IPS-20b (cell line): ENCODE results near the gene HPS1.

Experiments used
- H3K27ac ChIP-seq: one replicate; pipeline ENCODE4 v1.5.1; 2013; ENCODE audit warnings: low read length
- H3K27me3 ChIP-seq: 2 replicates; pipeline ENCODE4 v1.6.1; 2013; ENCODE audit warnings: mild to moderate bottlenecking, low read length, inconsistent platforms; ENCODE audit not compliant: insufficient read depth
- H3K36me3 ChIP-seq: 2 replicates; pipeline ENCODE4 v1.6.1; 2013; ENCODE audit warnings: low read depth, mild to moderate bottlenecking, inconsistent platforms, low read length, moderate library complexity; ENCODE audit not compliant: insufficient read depth
- H3K4me1 ChIP-seq: 2 replicates; pipeline ENCODE4 v1.6.1; 2013; ENCODE audit warnings: mild to moderate bottlenecking, control low read depth, inconsistent platforms, low read length, moderate library complexity; ENCODE audit not compliant: insufficient read depth
- H3K4me3 ChIP-seq: 2 replicates; pipeline ENCODE4 v1.5.1; 2013; ENCODE audit warnings: mild to moderate bottlenecking, low read length, inconsistent platforms
- H3K9ac ChIP-seq: 2 replicates; pipeline ENCODE4 v1.6.1; 2013; ENCODE audit warnings: low read depth, mild to moderate bottlenecking, inconsistent platforms, low read length, moderate library complexity
- H3K9me3 ChIP-seq: 2 replicates; pipeline ENCODE4 v1.6.1; 2013; ENCODE audit warnings: mild to moderate bottlenecking, low read depth, low read length, inconsistent platforms; ENCODE audit not compliant: insufficient read depth

The HPS1 gene

GRCh38 chr10:98425511-98426352 is 21.0 kb downstream of the HPS1 start:
- no peaks in the 10 kb centered on the region for H3K27me3 ChIP-seq
- H3K27ac ChIP-seq = no peak overlapping the region
- no peak overlapping the region for H3K4me3 ChIP-seq
- peaks cover 21% of the 10 kb centered on the region for H3K36me3 ChIP-seq
- H3K9me3 ChIP-seq = no peaks in the 10 kb centered on the region
- H3K4me1 ChIP-seq = no peaks in the 10 kb centered on the region
- no peak overlapping the region for H3K9ac ChIP-seq

- Histone ChIP-seq H3K27me3 (no peaks in the 10 kb centered on the region), H3K9ac (no peak overlapping the region), H3K9me3 (no peaks in the 10 kb centered on the region), H3K36me3 (peaks cover 11% of the 10 kb centered on the region; the same call in 1 of the 2 replicates), H3K4me1 (no peaks in the 10 kb centered on the region), H3K27ac (no peak overlapping the region), H3K4me3 (no peak overlapping the region)
These were observed 22.2 kb downstream of the HPS1 start for GRCh38 chr10:98424295-98425254.

- no peaks in the 10 kb centered on the region for H3K9me3 ChIP-seq
- no peak overlapping the region for H3K27ac ChIP-seq
- no peaks in the 10 kb centered on the region for H3K27me3 ChIP-seq
- H3K4me1 ChIP-seq = no peaks in the 10 kb centered on the region
- no peak overlapping the region for H3K9ac ChIP-seq
- H3K36me3 ChIP-seq = 0 out of 2 replicates have a peak, but pooled peaks cover 6% of the 10 kb centered on the region
- H3K4me3 ChIP-seq = no peak overlapping the region
These were observed 23.0 kb downstream of the HPS1 start for GRCh38 chr10:98423691-98424120.

- no peak overlapping the region for H3K27ac ChIP-seq
- no peaks in the 10 kb centered on the region for H3K4me1 ChIP-seq
- no peak overlapping the region for H3K4me3 ChIP-seq
- no peak overlapping the region for H3K9ac ChIP-seq
- H3K9me3 ChIP-seq = no peaks in the 10 kb centered on the region
- H3K27me3 ChIP-seq = no peaks in the 10 kb centered on the region
- no peaks in the 10 kb centered on the region; the same call in 1 of the 2 replicates for H3K36me3 ChIP-seq
These were observed 24.6 kb downstream of the HPS1 start for GRCh38 chr10:98422182-98422581.

- Histone ChIP-seq H3K27ac (no peak overlapping the region), H3K36me3 (no peaks in the 10 kb centered on the region; the same call in 1 of the 2 replicates), H3K9me3 (no peaks in the 10 kb centered on the region), H3K4me1 (0 out of 2 replicates have a peak, but pooled peaks cover under 1% of the 10 kb centered on the region), H3K9ac (no peak overlapping the region), H3K27me3 (no peaks in the 10 kb centered on the region), H3K4me3 (no peak overlapping the region)
These were observed 25.9 kb downstream of the HPS1 start for GRCh38 chr10:98420786-98421185.

GRCh38 chr10:98419469-98420261 is 27.1 kb downstream of the HPS1 start:
- Histone ChIP-seq H3K36me3 (no peaks in the 10 kb centered on the region; the same call in 1 of the 2 replicates), H3K27me3 (no peaks in the 10 kb centered on the region), H3K4me1 (peaks cover 4% of the 10 kb centered on the region; the same call in 1 of the 2 replicates), H3K4me3 (no peak overlapping the region), H3K27ac (no peak overlapping the region), H3K9me3 (no peaks in the 10 kb centered on the region), H3K9ac (no peak overlapping the region)

- H3K9me3 ChIP-seq = no peaks in the 10 kb centered on the region
- no peak overlapping the region for H3K27ac ChIP-seq
- peaks cover 11% of the 10 kb centered on the region for H3K4me1 ChIP-seq
- no peaks in the 10 kb centered on the region; the same call in 1 of the 2 replicates for H3K36me3 ChIP-seq
- no peaks in the 10 kb centered on the region for H3K27me3 ChIP-seq
- no peak overlapping the region for H3K9ac ChIP-seq
- H3K4me3 ChIP-seq = no peak overlapping the region
These were observed 27.9 kb downstream of the HPS1 start for GRCh38 chr10:98418665-98419468.

GRCh38 chr10:98417973-98418664 is 28.6 kb downstream of the HPS1 start:
- Histone ChIP-seq H3K9me3 (no peaks in the 10 kb centered on the region), H3K4me3 (no peak overlapping the region), H3K27ac (no peak overlapping the region), H3K36me3 (no peaks in the 10 kb centered on the region; the same call in 1 of the 2 replicates), H3K9ac (no peak overlapping the region), H3K27me3 (no peaks in the 10 kb centered on the region), H3K4me1 (peaks cover 11% of the 10 kb centered on the region)

GRCh38 chr10:98417481-98417959 is 29.2 kb downstream of the HPS1 start:
- Histone ChIP-seq H3K27ac (no peak overlapping the region), H3K4me1 (peaks cover 11% of the 10 kb centered on the region), H3K4me3 (no peak overlapping the region), H3K9ac (no peak overlapping the region), H3K36me3 (no peaks in the 10 kb centered on the region; the same call in 1 of the 2 replicates), H3K9me3 (no peaks in the 10 kb centered on the region), H3K27me3 (no peaks in the 10 kb centered on the region)
